H1 (cell line): ENCODE results near the gene NR4A1. TPM values are rescaled to one million over a fixed set of nuclear protein-coding genes. Genes with fewer than 3 reads are reported as not detected.

Experiments
- CTCF ChIA-PET: fragments of 300-600 bp; sonication (Branson Sonifier 250); formaldehyde crosslinking; loops from one replicate; lab custom pipeline; 2021; ENCODE audit not compliant: partially characterized antibody; lab: Charles Lee
- POLR2A ChIA-PET: fragments of 300-600 bp; sonication (Branson Sonifier 250); formaldehyde crosslinking; loops from one replicate; lab custom pipeline; 2021; ENCODE audit warnings: inconsistent platforms; ENCODE audit not compliant: partially characterized antibody; lab: Charles Lee
- DNase-seq, 2 experiments: peaks; one replicate each; pipeline versions ENCODE4 v3.0.0 to v3.0.0-alpha.2; 2010 to 2022; ENCODE audit warnings: low spot score in 2 of 2, low read depth in 1 of 2, mixed read lengths in 1 of 2
- FAIRE-seq: peaks from 2 replicates; lab custom pipeline; 2011; peaks lifted over from hg19 to GRCh38; lab: Jason Lieb, UNC
- H2AFZ ChIP-seq: 2 replicates; pipeline ENCODE4 v1.8.1; 2012; ENCODE audit warnings: low read length, inconsistent platforms
- H2AK5ac ChIP-seq: 2 replicates; pipeline ENCODE4 v1.6.1; 2013; ENCODE audit warnings: low read depth, low read length
- H2BK120ac ChIP-seq: replicated peaks from 2 replicates; pipeline ENCODE3; 2013; ENCODE audit warnings: low read depth, low read length, inconsistent platforms
- H2BK12ac ChIP-seq: 2 replicates; pipeline ENCODE4 v1.6.1; 2013; ENCODE audit warnings: low read depth, low read length
- H2BK15ac ChIP-seq: 2 replicates; pipeline ENCODE4 v1.6.1; 2013; ENCODE audit warnings: low read length
- H2BK20ac ChIP-seq: 2 replicates; pipeline ENCODE4 v1.6.1; 2013; ENCODE audit warnings: low read length
- H2BK5ac ChIP-seq: 2 replicates; pipeline ENCODE4 v1.6.1; 2013; ENCODE audit warnings: low read depth, low read length
- H3K14ac ChIP-seq: 2 replicates; pipeline ENCODE4 v1.6.1; 2013; ENCODE audit warnings: inconsistent platforms; ENCODE audit not compliant: insufficient read length
- H3K18ac ChIP-seq: 2 replicates; pipeline ENCODE4 v1.6.1; 2013; ENCODE audit warnings: low read length; ENCODE audit errors: extremely low read depth
- H3K23ac ChIP-seq: 2 replicates; pipeline ENCODE4 v1.6.1; 2013; ENCODE audit warnings: inconsistent platforms; ENCODE audit not compliant: insufficient read length
- H3K23me2 ChIP-seq: 2 replicates; pipeline ENCODE4 v1.6.1; 2013; ENCODE audit warnings: low read depth, low read length
- H3K27ac ChIP-seq: 2 replicates; pipeline ENCODE4 v1.6.1; 2011; ENCODE audit warnings: low read depth, low read length, inconsistent platforms
- H3K27me3 ChIP-seq, 4 experiments: replicated peaks in 1 of 4; 1 replicate in 1 of 4; 2 replicates in 3 of 4; pipeline versions ENCODE4 v1.6.1 to v1.8.1; 2011 to 2013; ENCODE audit warnings: low read length in 3 of 4, mild to moderate bottlenecking in 3 of 4, inconsistent platforms in 2 of 4, mixed read lengths in 2 of 4, moderate library complexity in 1 of 4; ENCODE audit not compliant: control insufficient read depth in 3 of 4, insufficient read depth in 3 of 4; ENCODE audit errors: extremely low read depth in 1 of 4
- H3K36me3 ChIP-seq, 4 experiments: 2 replicates each; pipeline versions ENCODE4 v1.6.1 to v1.8.1; 2011 to 2013; ENCODE audit warnings: mild to moderate bottlenecking in 4 of 4, low read length in 3 of 4, moderate library complexity in 2 of 4, control low read depth in 1 of 4, inconsistent platforms in 1 of 4; ENCODE audit not compliant: insufficient read depth in 4 of 4, control insufficient read depth in 2 of 4
- H3K4ac ChIP-seq: replicated peaks from 2 replicates; pipeline ENCODE3; 2013; ENCODE audit warnings: low read length, low read depth, mixed read lengths, inconsistent platforms; ENCODE audit not compliant: insufficient read length
- H3K4me1 ChIP-seq, 4 experiments: replicated peaks in 1 of 4; 1 replicate in 1 of 4; 2 replicates in 3 of 4; pipeline versions ENCODE4 v1.6.1 to v1.8.1; 2011 to 2013; ENCODE audit warnings: low read length in 3 of 4, inconsistent platforms in 2 of 4, mixed read lengths in 1 of 4; ENCODE audit not compliant: insufficient read depth in 4 of 4, control insufficient read depth in 3 of 4
- H3K4me2 ChIP-seq, 2 experiments: 2 replicates each; pipeline versions ENCODE4 v1.6.1 to v1.8.1; 2011 to 2013; ENCODE audit warnings: low read depth in 2 of 2, low read length in 2 of 2, control low read depth in 1 of 2, inconsistent platforms in 1 of 2, mild to moderate bottlenecking in 1 of 2; ENCODE audit not compliant: insufficient read depth in 1 of 2
- H3K4me3 ChIP-seq, 4 experiments: fragments of 200-600, 300-600 bp in 1 of 4; sonication (generic), shearing (Covaris generic), sonication (Bioruptor Twin) in 1 of 4; 2 replicates each; pipeline versions ENCODE4 v1.5.1 to v1.8.1; 2011 to 2016; ENCODE audit warnings: low read length in 4 of 4, low read depth in 3 of 4, control low read depth in 2 of 4, inconsistent platforms in 2 of 4, mild to moderate bottlenecking in 2 of 4, mixed read lengths in 1 of 4, moderate library complexity in 1 of 4; ENCODE audit not compliant: insufficient read depth in 2 of 4; ENCODE audit errors: extremely low read depth in 1 of 4
- H3K56ac ChIP-seq: replicated peaks from 2 replicates; pipeline ENCODE3; 2013; ENCODE audit warnings: low read depth, mild to moderate bottlenecking, mixed read lengths, low read length, inconsistent platforms; ENCODE audit not compliant: insufficient read length
- H3K79me1 ChIP-seq: 2 replicates; pipeline ENCODE4 v1.6.1; 2013; ENCODE audit warnings: low read depth, low read length, control low read depth
- H3K79me2 ChIP-seq, 2 experiments: 2 replicates each; pipeline versions ENCODE4 v1.6.1 to v1.8.1; 2012 to 2013; ENCODE audit warnings: low read length in 2 of 2, mild to moderate bottlenecking in 2 of 2, inconsistent platforms in 1 of 2; ENCODE audit not compliant: insufficient read depth in 2 of 2, control insufficient read depth in 1 of 2
- H3K9ac ChIP-seq, 4 experiments: replicated peaks in 1 of 4; 1 replicate in 1 of 4; 2 replicates in 3 of 4; pipeline versions ENCODE4 v1.6.1 to v1.8.1; 2011 to 2013; ENCODE audit warnings: low read depth in 3 of 4, low read length in 3 of 4, control low read depth in 2 of 4, mild to moderate bottlenecking in 2 of 4, moderate library complexity in 2 of 4, inconsistent platforms in 1 of 4; ENCODE audit errors: extremely low read depth in 1 of 4
- H3K9me3 ChIP-seq, 2 experiments: 2 replicates each; pipeline versions ENCODE4 v1.6.1 to v1.8.1; 2012 to 2013; ENCODE audit warnings: mild to moderate bottlenecking in 2 of 2, moderate library complexity in 2 of 2, control low read depth in 1 of 2, inconsistent platforms in 1 of 2, low read depth in 1 of 2, low read length in 1 of 2, mixed read lengths in 1 of 2; ENCODE audit not compliant: insufficient read depth in 2 of 2
- H4K20me1 ChIP-seq, 2 experiments: replicated peaks in 1 of 2; 2 replicates each; pipeline versions ENCODE3 to v1.8.1; 2011 to 2013; ENCODE audit warnings: inconsistent platforms in 2 of 2, low read length in 2 of 2, mild to moderate bottlenecking in 1 of 2; ENCODE audit not compliant: insufficient read depth in 2 of 2, control insufficient read depth in 1 of 2
- H4K5ac ChIP-seq: 2 replicates; pipeline ENCODE4 v1.6.1; 2013; ENCODE audit warnings: low read length, low read depth, mixed read lengths, inconsistent platforms; ENCODE audit not compliant: insufficient read length
- H4K8ac ChIP-seq: 2 replicates; pipeline ENCODE4 v1.8.0; 2013; ENCODE audit warnings: mild to moderate bottlenecking, moderate library complexity, low read length, inconsistent platforms; ENCODE audit not compliant: insufficient read depth; ENCODE audit errors: extremely low read depth
- H4K91ac ChIP-seq: replicated peaks from 2 replicates; pipeline ENCODE3; 2013; ENCODE audit warnings: low read length, mixed read lengths, inconsistent platforms; ENCODE audit not compliant: insufficient read length
- GABPA ChIP-seq: IDR thresholded peaks from 2 replicates; pipeline ENCODE4 v1.6.1; 2011; ENCODE audit warnings: mild to moderate bottlenecking, low read length, moderate library complexity, borderline replicate concordance; ENCODE audit not compliant: insufficient read depth
- KDM4A ChIP-seq: IDR thresholded peaks from one replicate; pipeline ENCODE4 v1.7.1; 2012; ENCODE audit warnings: low read depth, mild to moderate bottlenecking, moderate library complexity, low read length, inconsistent platforms; ENCODE audit not compliant: severe bottlenecking
- POU5F1 ChIP-seq: IDR thresholded peaks from 2 replicates; pipeline ENCODE4 v1.6.1; 2011; ENCODE audit warnings: low read depth, mild to moderate bottlenecking, low read length, moderate library complexity
- RBBP5 ChIP-seq: IDR thresholded peaks from 2 replicates; pipeline ENCODE4 v1.7.1; 2012; ENCODE audit warnings: low read depth, mild to moderate bottlenecking, inconsistent platforms, low read length, moderate library complexity, borderline replicate concordance
- RNF2 ChIP-seq: fragments of 200-900, 300-1000 bp; sonication (generic); IDR thresholded peaks from 2 replicates; pipeline ENCODE4 v1.7.1; 2016; ENCODE audit warnings: borderline replicate concordance, low read depth, mild to moderate bottlenecking, antibody characterized with exemption, low read length; ENCODE audit not compliant: poor library complexity, severe bottlenecking; ENCODE audit errors: missing control alignments
- SAP30 ChIP-seq: fragments of 300-600 bp; sonication (generic); IDR thresholded peaks from 2 replicates; pipeline ENCODE4 v1.7.1; 2012; ENCODE audit warnings: low read length, moderate library complexity, mild to moderate bottlenecking, inconsistent platforms; ENCODE audit not compliant: insufficient read depth, insufficient replicate concordance
- SRF ChIP-seq: IDR thresholded peaks from 2 replicates; pipeline ENCODE4 v1.6.1; 2011; ENCODE audit warnings: mild to moderate bottlenecking, low read depth, low read length, moderate library complexity
- TEAD4 ChIP-seq: IDR thresholded peaks from 2 replicates; pipeline ENCODE4 v1.6.1; 2012; ENCODE audit warnings: low read depth, low read length, inconsistent platforms, mixed read lengths
- WGBS, 2 experiments: shearing (Covaris generic) in 1 of 2; methylation state at CpG; one replicate each; pipeline versions ENCODE4 v1.1.6 to v1.1.7; 2013 to 2015; ENCODE audit warnings: low lambda C conversion rate in 2 of 2, mixed read lengths in 2 of 2, inconsistent platforms in 1 of 2, low coverage in 1 of 2, missing lambda C conversion rate in 1 of 2; ENCODE audit not compliant: insufficient replicate concordance in 2 of 2, insufficient coverage in 1 of 2, insufficient read length in 1 of 2; ENCODE audit errors: extremely low coverage in 1 of 2, missing lambda C conversion rate in 1 of 2; 5-methylcytosine and 5-hydroxymethylcytosine counted together
- polyA plus RNA-seq, 7 experiments: library from polyadenylated mRNA; depleted of rRNA in 3 of 7; stranded (reverse) in 5 of 7; unstranded in 2 of 7; fragments of >200 nt in 5 of 7; fragments of 200-250 nt in 2 of 7; gene quantifications; 1 replicate in 5 of 7; 2 replicates in 1 of 7; 4 replicates in 1 of 7; pipeline versions ENCODE4 v1.2.1 to v1.2.3, GENCODE V29; 2011 to 2013; ENCODE audit warnings: missing spikeins in 2 of 7, mixed read lengths in 2 of 7
- total RNA-seq: library from RNA; stranded (reverse); fragmentation: NEBNext Ultra II Directional; extraction: Animal tissue kit (Norgen Biotek cat#: 25700); gene quantifications from 2 replicates; pipeline ENCODE4 v1.2.1, GENCODE V29; 2021

NR4A1 gene
- total and polyA plus RNA-seq, 2 of the 8 experiments (the other 6 are each of a cell fraction or from before 2014, with no cell fraction given) = 18.7 to 23.3 TPM

DNA sequence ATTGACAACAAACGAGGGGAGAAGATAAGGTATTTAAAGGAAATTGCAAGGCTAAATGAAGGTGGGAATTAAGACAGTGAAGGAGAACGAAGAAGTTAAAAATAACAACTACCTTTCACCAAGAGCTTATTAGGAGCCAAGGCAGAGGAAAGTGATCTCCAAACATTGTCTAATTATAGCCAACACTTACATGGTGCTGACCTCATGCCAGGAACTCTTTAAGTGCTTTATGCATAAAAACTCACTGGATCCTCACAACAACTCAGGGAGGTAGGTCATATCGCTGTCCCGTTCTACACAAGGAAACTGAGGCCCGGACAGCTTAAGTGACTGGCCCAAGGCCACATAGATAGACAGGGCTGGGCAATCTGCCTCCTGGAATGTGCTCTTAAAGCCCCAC, 25.0 kb upstream of the NR4A1 start:
- peaks cover 2 to 24% (median 14%) of the 10 kb centered on the region in 4 experiments for H3K27me3 ChIP-seq
- H3K23ac ChIP-seq = no peak overlapping the region
- DNase-seq (no peak), FAIRE-seq (no peak)
- no peaks in the 10 kb centered on the region for H3K79me2 ChIP-seq
- peaks cover 2 to 26% (median 10%) of the 10 kb centered on the region in 4 experiments; a peak in 6 of 7 replicates for H3K4me1 ChIP-seq
- peak overlapping the region in 1 of 2 experiments; percentile 13; a peak in 2 of 4 replicates for H3K4me2 ChIP-seq
- no peak overlapping the region for H3K14ac ChIP-seq
- 0 out of 2 replicates have a peak overlapping the region, but pooled peaks have one; percentile 81 for H2BK15ac ChIP-seq
- H3K23me2 ChIP-seq = peaks cover 7% of the 10 kb centered on the region
- no peak overlapping the region for H3K9ac ChIP-seq
- no peak overlapping the region for H3K18ac ChIP-seq
- ChIA-PET POLR2A (interaction anchor here (1.1 to 13.1 kb wide), 7 partner anchors 8 to 95 kb away, joined by 3 to 82 read pairs (median 5); partner anchors contain the start of genes NR4A1 and SMIM41), CTCF (interaction anchor here (0.6 to 22.7 kb wide), 29 partner anchors 15 to 1112 kb away, joined by 3 to 1249 read pairs (median 5); partner anchors contain the start of genes ANKRD33, ATG101, NR4A1 and SMIM41)
- no peak overlapping the region for H2BK5ac ChIP-seq
- H3K56ac ChIP-seq = no peak overlapping the region
- no peak overlapping the region for H3K27ac ChIP-seq
- H3K9me3 ChIP-seq = no peaks in the 10 kb centered on the region
- no peak overlapping the region for H4K8ac ChIP-seq
- no peak overlapping the region for H3K4ac ChIP-seq
- H2BK120ac ChIP-seq = no peak overlapping the region
- no peak overlapping the region for H2AK5ac ChIP-seq
- no peak overlapping the region; the same call in 1 of the 2 replicates for H2BK12ac ChIP-seq
- no peak overlapping the region for H2BK20ac ChIP-seq
- H3K36me3 ChIP-seq = no peaks in the 10 kb centered on the region
- no peak overlapping the region for H4K5ac ChIP-seq
- no peaks in the 10 kb centered on the region for H4K20me1 ChIP-seq
- H3K79me1 ChIP-seq = no peaks in the 10 kb centered on the region
- no peak overlapping the region for H2AFZ ChIP-seq
- no peak overlapping the region; a peak in 1 of 8 replicates for H3K4me3 ChIP-seq
- 91% methylated on average over 5 of the region's 5 CpGs; no CpG with 5 or more reads in 1 of the 2 experiments for WGBS, 2 experiments
- no peak overlapping the region for H4K91ac ChIP-seq
- no peak for TF ChIP-seq KDM4A
- no peak for TF ChIP-seq SAP30
- no peak for TF ChIP-seq RNF2
- TF ChIP-seq SRF = no peak
- TF ChIP-seq RBBP5 = no peak
- TF ChIP-seq GABPA = no peak
- TF ChIP-seq TEAD4 = no peak
- no peak for TF ChIP-seq POU5F1
